A549 treated with AZD2906 at 1 μM for 4 hours (cell line): ENCODE measurements around the gene LYAR. TPM values are rescaled to one million over a fixed set of nuclear protein-coding genes. Genes with fewer than 3 reads are reported as not detected.

ENCODE experiments used
- total RNA-seq: library from RNA; stranded (reverse); fragments of 200-300 nt; extraction: Qiagen RNA extraction; gene quantifications from 5 replicates; pipeline ENCODE4 v1.2.3, GENCODE V29; 2022

Gene LYAR, protein sequence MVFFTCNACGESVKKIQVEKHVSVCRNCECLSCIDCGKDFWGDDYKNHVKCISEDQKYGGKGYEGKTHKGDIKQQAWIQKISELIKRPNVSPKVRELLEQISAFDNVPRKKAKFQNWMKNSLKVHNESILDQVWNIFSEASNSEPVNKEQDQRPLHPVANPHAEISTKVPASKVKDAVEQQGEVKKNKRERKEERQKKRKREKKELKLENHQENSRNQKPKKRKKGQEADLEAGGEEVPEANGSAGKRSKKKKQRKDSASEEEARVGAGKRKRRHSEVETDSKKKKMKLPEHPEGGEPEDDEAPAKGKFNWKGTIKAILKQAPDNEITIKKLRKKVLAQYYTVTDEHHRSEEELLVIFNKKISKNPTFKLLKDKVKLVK
- 25.6 to 30.7 TPM (median 26.1 TPM) in 5 replicates for total RNA-seq

DNA sequence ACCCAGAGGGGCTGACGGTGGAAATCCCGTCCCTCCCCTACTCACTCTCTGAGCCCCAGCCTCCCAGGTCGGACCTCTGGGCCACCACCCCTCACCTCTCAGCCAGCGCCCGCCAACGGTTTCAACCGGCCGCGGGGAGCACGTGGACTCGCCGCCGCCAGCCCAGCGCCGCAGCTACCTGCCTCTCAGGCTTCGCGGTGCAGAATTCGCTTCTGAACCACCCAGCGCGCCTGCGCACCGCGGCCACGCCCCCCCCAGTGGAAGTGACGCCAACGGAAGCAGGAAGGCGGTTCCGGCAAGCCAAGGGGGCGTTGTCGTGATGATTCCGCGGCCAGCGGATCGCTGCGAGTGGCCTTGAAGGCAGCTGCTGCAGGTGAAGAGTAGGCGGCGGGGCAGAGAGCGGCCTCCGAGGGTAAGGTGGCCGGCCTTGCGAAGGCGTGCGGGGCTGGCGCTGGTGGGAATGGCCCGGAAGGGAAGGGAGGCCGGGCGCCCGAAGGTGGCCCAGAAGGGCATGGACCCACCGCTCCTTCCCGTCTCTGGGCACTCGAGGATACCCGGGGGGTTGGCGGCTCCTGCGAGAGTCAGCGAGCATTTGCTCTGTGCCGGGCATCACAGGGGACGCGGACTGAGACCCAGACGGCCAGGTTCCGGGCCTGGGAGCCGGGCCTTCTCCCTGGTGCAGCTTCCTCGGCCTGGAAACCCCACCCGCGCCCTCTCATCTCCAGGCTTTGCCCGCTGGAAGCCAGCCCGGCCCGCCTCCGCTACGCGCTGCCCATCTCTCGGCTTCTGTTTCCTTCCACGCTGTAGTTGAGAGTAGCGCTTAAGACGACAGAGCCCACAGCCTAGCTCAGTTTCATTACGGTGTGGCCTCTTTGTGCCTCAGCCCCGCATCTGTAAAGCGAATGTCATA, at the start of gene LYAR, which contains the start of gene ZBTB49:
LYAR (minus strand) TSS at position 214 of the 910 bp plus-strand sequence. CDS start 6,412 bp downstream, outside the sequence.
ZBTB49 (plus strand) TSS at position 311 of the 910 bp plus-strand sequence. CDS start 9,695 bp downstream, outside the sequence.

DNA sequence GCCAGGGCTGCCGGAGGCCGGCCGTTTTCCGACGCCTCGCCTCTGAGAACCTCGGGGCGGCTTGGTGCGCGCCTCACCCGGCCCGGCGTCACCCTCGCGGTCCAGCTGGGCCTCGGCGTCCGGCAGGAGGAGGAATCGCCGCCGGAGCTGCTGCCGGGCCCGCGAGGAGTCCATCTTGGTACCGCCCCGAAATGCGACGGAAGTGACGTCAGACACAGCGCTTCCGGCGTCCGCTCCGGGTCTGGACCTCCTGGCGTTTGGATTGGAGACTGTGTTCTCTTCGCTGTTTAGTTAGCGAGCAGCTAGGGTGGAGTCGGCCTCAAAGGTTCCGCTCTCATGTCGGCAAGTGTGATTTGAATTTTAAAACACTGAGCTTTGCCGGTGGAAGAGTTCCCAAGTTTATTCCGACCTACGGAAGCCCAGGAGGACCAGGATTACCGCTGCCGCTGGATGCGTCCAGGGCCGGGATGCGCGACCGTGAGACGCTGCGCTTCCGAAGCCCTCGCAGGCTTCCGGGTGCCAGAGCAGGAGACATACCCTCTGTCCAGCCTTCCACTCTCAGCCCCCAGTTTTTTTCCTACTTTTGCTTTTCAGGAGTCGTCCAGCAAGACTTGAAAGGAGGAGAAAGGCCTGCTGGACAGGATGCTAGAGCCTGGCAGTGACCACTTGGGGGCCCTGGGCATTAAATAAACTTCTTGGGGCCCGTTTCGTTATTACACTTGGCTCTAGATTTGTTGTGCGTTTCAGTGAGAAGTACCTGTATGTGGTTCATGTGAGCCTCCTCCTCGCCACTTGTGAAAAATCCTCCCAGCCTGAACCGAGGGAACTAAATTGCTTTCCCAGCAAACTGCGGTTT, 41.7 kb downstream of the LYAR start, which contains the start of gene TMEM128:
TMEM128 (minus strand) TSS at position 195 of the 856 bp plus-strand sequence; CDS start at position 174, 21 bp downstream.

DNA sequence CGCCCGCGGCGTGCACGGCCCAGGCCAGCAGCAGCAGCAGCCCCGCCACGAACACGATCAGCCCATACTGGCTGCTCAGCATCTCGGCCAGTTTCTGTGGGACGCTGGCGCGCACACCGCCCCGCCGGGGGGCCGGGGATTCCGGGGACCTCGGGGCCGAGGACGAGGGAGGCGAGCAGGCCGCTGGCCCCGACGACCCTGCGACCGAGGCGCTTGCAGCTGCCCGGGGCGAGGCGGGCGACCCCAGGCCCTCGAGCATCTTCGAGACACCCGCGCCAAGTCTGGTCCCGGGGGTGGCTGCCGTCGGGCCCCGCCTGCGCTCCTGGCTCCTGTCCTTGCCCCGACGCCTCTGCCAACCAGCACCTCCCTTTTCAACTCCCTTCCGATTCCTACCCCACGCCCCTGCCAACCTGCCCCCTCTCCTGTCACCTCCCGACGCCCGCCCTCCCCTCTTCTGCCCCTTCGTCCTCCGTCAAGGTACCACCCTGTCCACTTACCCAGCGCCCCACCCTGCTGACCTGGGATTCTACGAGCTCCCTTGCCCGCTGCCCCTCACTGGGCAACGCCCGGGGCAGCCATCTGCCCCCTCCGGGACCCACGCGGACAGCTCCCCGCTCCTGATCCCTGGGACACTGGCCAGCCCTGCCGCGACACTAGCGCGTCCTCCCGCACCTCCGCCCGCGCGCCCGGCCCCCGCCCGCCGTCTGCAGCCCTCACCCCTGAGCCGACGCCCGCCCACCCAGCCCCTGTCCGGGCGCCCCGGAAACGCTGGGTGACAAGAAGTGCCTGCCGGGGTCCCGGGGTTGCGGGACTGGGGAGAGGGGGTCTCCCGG, 63.1 kb downstream of the LYAR start, which contains the start of gene OTOP1:
OTOP1 (minus strand) TSS at position 324 of the 833 bp plus-strand sequence; CDS start at position 259, 65 bp downstream.

Other genes starting within 250 kb of the LYAR start
- not detected in 5 replicates for gene OTOP1, start 63.2 kb downstream of the LYAR start, total RNA-seq
- 11.0 to 12.4 TPM (median 12.0 TPM) in 5 replicates for gene TMEM128, start 41.9 kb downstream of the LYAR start, total RNA-seq
- gene ZBTB49, start 97 bp upstream of the LYAR start, total RNA-seq = 1.9 to 2.6 TPM (median 2.4 TPM) in 5 replicates
- 9.4 to 13.5 TPM (median 10.5 TPM) in 5 replicates for gene NSG1, start 96.9 kb upstream of the LYAR start, total RNA-seq